H1 (cell line): Measurements from ENCODE around the gene SUPT4H1. TPM values are rescaled to one million over a fixed set of nuclear protein-coding genes. Genes with fewer than 3 reads are reported as not detected.

ENCODE experiments used
- CTCF ChIA-PET: fragments of 300-600 bp; sonication (Branson Sonifier 250); formaldehyde crosslinking; loops from one replicate; lab custom pipeline; 2021; ENCODE audit not compliant: partially characterized antibody; lab: Charles Lee
- POLR2A ChIA-PET: fragments of 300-600 bp; sonication (Branson Sonifier 250); formaldehyde crosslinking; loops from one replicate; lab custom pipeline; 2021; ENCODE audit warnings: inconsistent platforms; ENCODE audit not compliant: partially characterized antibody; lab: Charles Lee
- DNase-seq, 2 experiments: peaks; one replicate each; pipeline versions ENCODE4 v3.0.0 to v3.0.0-alpha.2; 2010 to 2022; ENCODE audit warnings: low spot score in 2 of 2, low read depth in 1 of 2, mixed read lengths in 1 of 2
- FAIRE-seq: peaks from 2 replicates; lab custom pipeline; 2011; peaks lifted over from hg19 to GRCh38; lab: Jason Lieb, UNC
- H2AFZ ChIP-seq: 2 replicates; pipeline ENCODE4 v1.8.1; 2012; ENCODE audit warnings: low read length, inconsistent platforms
- H2AK5ac ChIP-seq: 2 replicates; pipeline ENCODE4 v1.6.1; 2013; ENCODE audit warnings: low read depth, low read length
- H2BK120ac ChIP-seq: replicated peaks from 2 replicates; pipeline ENCODE3; 2013; ENCODE audit warnings: low read depth, low read length, inconsistent platforms
- H2BK12ac ChIP-seq: 2 replicates; pipeline ENCODE4 v1.6.1; 2013; ENCODE audit warnings: low read depth, low read length
- H2BK15ac ChIP-seq: 2 replicates; pipeline ENCODE4 v1.6.1; 2013; ENCODE audit warnings: low read length
- H2BK20ac ChIP-seq: 2 replicates; pipeline ENCODE4 v1.6.1; 2013; ENCODE audit warnings: low read length
- H2BK5ac ChIP-seq: 2 replicates; pipeline ENCODE4 v1.6.1; 2013; ENCODE audit warnings: low read depth, low read length
- H3K14ac ChIP-seq: 2 replicates; pipeline ENCODE4 v1.6.1; 2013; ENCODE audit warnings: inconsistent platforms; ENCODE audit not compliant: insufficient read length
- H3K18ac ChIP-seq: 2 replicates; pipeline ENCODE4 v1.6.1; 2013; ENCODE audit warnings: low read length; ENCODE audit errors: extremely low read depth
- H3K23ac ChIP-seq: 2 replicates; pipeline ENCODE4 v1.6.1; 2013; ENCODE audit warnings: inconsistent platforms; ENCODE audit not compliant: insufficient read length
- H3K23me2 ChIP-seq: 2 replicates; pipeline ENCODE4 v1.6.1; 2013; ENCODE audit warnings: low read depth, low read length
- H3K27ac ChIP-seq: 2 replicates; pipeline ENCODE4 v1.6.1; 2011; ENCODE audit warnings: low read depth, low read length, inconsistent platforms
- H3K27me3 ChIP-seq, 4 experiments: replicated peaks in 1 of 4; 1 replicate in 1 of 4; 2 replicates in 3 of 4; pipeline versions ENCODE4 v1.6.1 to v1.8.1; 2011 to 2013; ENCODE audit warnings: low read length in 3 of 4, mild to moderate bottlenecking in 3 of 4, inconsistent platforms in 2 of 4, mixed read lengths in 2 of 4, moderate library complexity in 1 of 4; ENCODE audit not compliant: control insufficient read depth in 3 of 4, insufficient read depth in 3 of 4; ENCODE audit errors: extremely low read depth in 1 of 4
- H3K36me3 ChIP-seq, 4 experiments: 2 replicates each; pipeline versions ENCODE4 v1.6.1 to v1.8.1; 2011 to 2013; ENCODE audit warnings: mild to moderate bottlenecking in 4 of 4, low read length in 3 of 4, moderate library complexity in 2 of 4, control low read depth in 1 of 4, inconsistent platforms in 1 of 4; ENCODE audit not compliant: insufficient read depth in 4 of 4, control insufficient read depth in 2 of 4
- H3K4ac ChIP-seq: replicated peaks from 2 replicates; pipeline ENCODE3; 2013; ENCODE audit warnings: low read length, low read depth, mixed read lengths, inconsistent platforms; ENCODE audit not compliant: insufficient read length
- H3K4me1 ChIP-seq, 4 experiments: replicated peaks in 1 of 4; 1 replicate in 1 of 4; 2 replicates in 3 of 4; pipeline versions ENCODE4 v1.6.1 to v1.8.1; 2011 to 2013; ENCODE audit warnings: low read length in 3 of 4, inconsistent platforms in 2 of 4, mixed read lengths in 1 of 4; ENCODE audit not compliant: insufficient read depth in 4 of 4, control insufficient read depth in 3 of 4
- H3K4me2 ChIP-seq, 2 experiments: 2 replicates each; pipeline versions ENCODE4 v1.6.1 to v1.8.1; 2011 to 2013; ENCODE audit warnings: low read depth in 2 of 2, low read length in 2 of 2, control low read depth in 1 of 2, inconsistent platforms in 1 of 2, mild to moderate bottlenecking in 1 of 2; ENCODE audit not compliant: insufficient read depth in 1 of 2
- H3K4me3 ChIP-seq, 4 experiments: fragments of 200-600, 300-600 bp in 1 of 4; sonication (generic), shearing (Covaris generic), sonication (Bioruptor Twin) in 1 of 4; 2 replicates each; pipeline versions ENCODE4 v1.5.1 to v1.8.1; 2011 to 2016; ENCODE audit warnings: low read length in 4 of 4, low read depth in 3 of 4, control low read depth in 2 of 4, inconsistent platforms in 2 of 4, mild to moderate bottlenecking in 2 of 4, mixed read lengths in 1 of 4, moderate library complexity in 1 of 4; ENCODE audit not compliant: insufficient read depth in 2 of 4; ENCODE audit errors: extremely low read depth in 1 of 4
- H3K56ac ChIP-seq: replicated peaks from 2 replicates; pipeline ENCODE3; 2013; ENCODE audit warnings: low read depth, mild to moderate bottlenecking, mixed read lengths, low read length, inconsistent platforms; ENCODE audit not compliant: insufficient read length
- H3K79me1 ChIP-seq: 2 replicates; pipeline ENCODE4 v1.6.1; 2013; ENCODE audit warnings: low read depth, low read length, control low read depth
- H3K79me2 ChIP-seq, 2 experiments: 2 replicates each; pipeline versions ENCODE4 v1.6.1 to v1.8.1; 2012 to 2013; ENCODE audit warnings: low read length in 2 of 2, mild to moderate bottlenecking in 2 of 2, inconsistent platforms in 1 of 2; ENCODE audit not compliant: insufficient read depth in 2 of 2, control insufficient read depth in 1 of 2
- H3K9ac ChIP-seq, 4 experiments: replicated peaks in 1 of 4; 1 replicate in 1 of 4; 2 replicates in 3 of 4; pipeline versions ENCODE4 v1.6.1 to v1.8.1; 2011 to 2013; ENCODE audit warnings: low read depth in 3 of 4, low read length in 3 of 4, control low read depth in 2 of 4, mild to moderate bottlenecking in 2 of 4, moderate library complexity in 2 of 4, inconsistent platforms in 1 of 4; ENCODE audit errors: extremely low read depth in 1 of 4
- H3K9me3 ChIP-seq, 2 experiments: 2 replicates each; pipeline versions ENCODE4 v1.6.1 to v1.8.1; 2012 to 2013; ENCODE audit warnings: mild to moderate bottlenecking in 2 of 2, moderate library complexity in 2 of 2, control low read depth in 1 of 2, inconsistent platforms in 1 of 2, low read depth in 1 of 2, low read length in 1 of 2, mixed read lengths in 1 of 2; ENCODE audit not compliant: insufficient read depth in 2 of 2
- H4K20me1 ChIP-seq, 2 experiments: replicated peaks in 1 of 2; 2 replicates each; pipeline versions ENCODE3 to v1.8.1; 2011 to 2013; ENCODE audit warnings: inconsistent platforms in 2 of 2, low read length in 2 of 2, mild to moderate bottlenecking in 1 of 2; ENCODE audit not compliant: insufficient read depth in 2 of 2, control insufficient read depth in 1 of 2
- H4K5ac ChIP-seq: 2 replicates; pipeline ENCODE4 v1.6.1; 2013; ENCODE audit warnings: low read length, low read depth, mixed read lengths, inconsistent platforms; ENCODE audit not compliant: insufficient read length
- H4K8ac ChIP-seq: 2 replicates; pipeline ENCODE4 v1.8.0; 2013; ENCODE audit warnings: mild to moderate bottlenecking, moderate library complexity, low read length, inconsistent platforms; ENCODE audit not compliant: insufficient read depth; ENCODE audit errors: extremely low read depth
- H4K91ac ChIP-seq: replicated peaks from 2 replicates; pipeline ENCODE3; 2013; ENCODE audit warnings: low read length, mixed read lengths, inconsistent platforms; ENCODE audit not compliant: insufficient read length
- ASH2L ChIP-seq: fragments of 200-600, 300-600 bp; sonication (generic); IDR thresholded peaks from one replicate; pipeline ENCODE4 v1.7.1; 2017; ENCODE audit warnings: low read length
- BRCA1 ChIP-seq: IDR thresholded peaks from 2 replicates; pipeline ENCODE4 v1.6.1; 2012; ENCODE audit warnings: low read depth, low read length, improper control_type of control experiment
- CHD2 ChIP-seq: IDR thresholded peaks from 2 replicates; pipeline ENCODE4 v1.6.1; 2012; ENCODE audit warnings: low read length, improper control_type of control experiment
- CREB1 ChIP-seq: IDR thresholded peaks from 2 replicates; pipeline ENCODE4 v1.6.1; 2012; ENCODE audit warnings: inconsistent platforms
- EGR1 ChIP-seq: IDR thresholded peaks from 2 replicates; pipeline ENCODE4 v1.6.1; 2011; ENCODE audit warnings: low read depth, low read length, borderline replicate concordance
- GABPA ChIP-seq: IDR thresholded peaks from 2 replicates; pipeline ENCODE4 v1.6.1; 2011; ENCODE audit warnings: mild to moderate bottlenecking, low read length, moderate library complexity, borderline replicate concordance; ENCODE audit not compliant: insufficient read depth
- PHF8 ChIP-seq: fragments of 200-600 bp; sonication (generic); conservative IDR thresholded peaks from 2 replicates; pipeline ENCODE4 v1.7.1; 2012; ENCODE audit warnings: low read depth, mild to moderate bottlenecking, inconsistent platforms, low read length, moderate library complexity
- SIRT6 ChIP-seq: IDR thresholded peaks from one replicate; pipeline ENCODE4 v1.7.1; 2012; ENCODE audit warnings: low read length, inconsistent platforms
- SP2 ChIP-seq: IDR thresholded peaks from 2 replicates; pipeline ENCODE4 v1.6.1; 2012; ENCODE audit warnings: mild to moderate bottlenecking, low read length, inconsistent platforms
- WGBS, 2 experiments: shearing (Covaris generic) in 1 of 2; methylation state at CpG; one replicate each; pipeline versions ENCODE4 v1.1.6 to v1.1.7; 2013 to 2015; ENCODE audit warnings: low lambda C conversion rate in 2 of 2, mixed read lengths in 2 of 2, inconsistent platforms in 1 of 2, low coverage in 1 of 2, missing lambda C conversion rate in 1 of 2; ENCODE audit not compliant: insufficient replicate concordance in 2 of 2, insufficient coverage in 1 of 2, insufficient read length in 1 of 2; ENCODE audit errors: extremely low coverage in 1 of 2, missing lambda C conversion rate in 1 of 2; 5-methylcytosine and 5-hydroxymethylcytosine counted together
- polyA plus RNA-seq, 7 experiments: library from polyadenylated mRNA; depleted of rRNA in 3 of 7; stranded (reverse) in 5 of 7; unstranded in 2 of 7; fragments of >200 nt in 5 of 7; fragments of 200-250 nt in 2 of 7; gene quantifications; 1 replicate in 5 of 7; 2 replicates in 1 of 7; 4 replicates in 1 of 7; pipeline versions ENCODE4 v1.2.1 to v1.2.3, GENCODE V29; 2011 to 2013; ENCODE audit warnings: missing spikeins in 2 of 7, mixed read lengths in 2 of 7
- total RNA-seq: library from RNA; stranded (reverse); fragmentation: NEBNext Ultra II Directional; extraction: Animal tissue kit (Norgen Biotek cat#: 25700); gene quantifications from 2 replicates; pipeline ENCODE4 v1.2.1, GENCODE V29; 2021
- TF ChIP-seq, protein P1 (sequence below), 3 experiments: IDR thresholded peaks; 1 replicate in 2 of 3; 2 replicates in 1 of 3; pipeline versions ENCODE4 v1.5.1 to v1.6.1; 2011; ENCODE audit warnings: low read length in 3 of 3, mild to moderate bottlenecking in 3 of 3, inconsistent platforms in 2 of 3, low read depth in 1 of 3, moderate library complexity in 1 of 3; ENCODE audit not compliant: insufficient read depth in 1 of 3; ENCODE audit errors: control extremely low read depth in 1 of 3
- TF ChIP-seq, protein P2 (sequence below): IDR thresholded peaks from 2 replicates; pipeline ENCODE4 v1.6.1; 2012; ENCODE audit warnings: low read length, inconsistent platforms

The SUPT4H1 gene
- total and polyA plus RNA-seq, 2 of the 8 experiments (the other 6 are each of a cell fraction or from before 2014, with no cell fraction given), result 112 to 143 TPM

DNA sequence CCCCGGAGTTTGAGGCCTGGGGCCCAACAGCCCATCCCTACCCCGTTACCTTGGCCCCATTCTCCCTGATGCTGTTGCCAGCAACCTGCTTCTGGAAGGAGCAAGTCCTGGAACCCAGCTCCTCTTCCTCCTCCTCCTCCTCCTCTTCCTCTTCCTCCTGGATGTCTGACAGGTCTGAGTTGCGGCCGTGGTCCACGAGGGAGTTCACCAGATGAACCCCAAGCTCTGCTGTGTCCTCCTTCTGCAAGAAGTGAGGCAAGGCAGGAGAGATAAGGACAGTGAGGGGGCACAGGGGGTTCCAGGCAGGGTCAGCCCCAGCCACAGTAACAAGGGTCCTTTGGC, 42.1 kb downstream of the SUPT4H1 start:
- Histone ChIP-seq H3K56ac (no peak overlapping the region), H3K9me3 (no peaks in the 10 kb centered on the region), H3K36me3 (no peaks in the 10 kb centered on the region), H3K14ac (no peak overlapping the region), H2BK20ac (no peak overlapping the region), H3K4me1 (peaks cover 0 to 11% (median 6%) of the 10 kb centered on the region in 4 experiments; a peak in 4 of 7 replicates), H3K9ac (no peak overlapping the region), H3K23me2 (no peaks in the 10 kb centered on the region), H4K5ac (no peak overlapping the region), H3K4ac (no peak overlapping the region), H2BK120ac (no peak overlapping the region), H3K27ac (no peak overlapping the region), H3K4me3 (no peak overlapping the region), H3K18ac (no peak overlapping the region), H4K91ac (no peak overlapping the region), H3K4me2 (no peak overlapping the region), H2AK5ac (no peak overlapping the region), H2AFZ (no peak overlapping the region), H3K27me3 (no peaks in the 10 kb centered on the region), H4K8ac (no peak overlapping the region), H2BK15ac (no peak overlapping the region), H3K79me2 (no peaks in the 10 kb centered on the region), H2BK12ac (0 out of 2 replicates have a peak overlapping the region, but pooled peaks have one; percentile 50), H2BK5ac (no peak overlapping the region), H3K79me1 (no peaks in the 10 kb centered on the region), H4K20me1 (no peaks in the 10 kb centered on the region), H3K23ac (no peak overlapping the region)
- FAIRE-seq (no peak), DNase-seq (peak in 1 of 2 experiments; percentile 29)
- ChIA-PET POLR2A (interaction anchor here (1.7 kb wide), 1 partner anchor 16 kb away, joined by 6 read pairs; no protein-coding TSS in a partner anchor), CTCF (interaction anchor here (0.7 to 21.9 kb wide), 10 partner anchors 9 to 211 kb away, joined by 3 to 384 read pairs (median 7); partner anchors contain the start of gene RNF43)
- 80% methylated on average over 5 of the region's 5 CpGs; no CpG with 5 or more reads in 1 of the 2 experiments for WGBS, 2 experiments
- TF ChIP-seq GABPA, result no peak
- no peak for TF ChIP-seq CHD2
- no peak for TF ChIP-seq BRCA1
- no peak for TF ChIP-seq SIRT6
- TF ChIP-seq SP2, result no peak
- no peak for TF ChIP-seq CREB1
- TF ChIP-seq, protein P1, sequence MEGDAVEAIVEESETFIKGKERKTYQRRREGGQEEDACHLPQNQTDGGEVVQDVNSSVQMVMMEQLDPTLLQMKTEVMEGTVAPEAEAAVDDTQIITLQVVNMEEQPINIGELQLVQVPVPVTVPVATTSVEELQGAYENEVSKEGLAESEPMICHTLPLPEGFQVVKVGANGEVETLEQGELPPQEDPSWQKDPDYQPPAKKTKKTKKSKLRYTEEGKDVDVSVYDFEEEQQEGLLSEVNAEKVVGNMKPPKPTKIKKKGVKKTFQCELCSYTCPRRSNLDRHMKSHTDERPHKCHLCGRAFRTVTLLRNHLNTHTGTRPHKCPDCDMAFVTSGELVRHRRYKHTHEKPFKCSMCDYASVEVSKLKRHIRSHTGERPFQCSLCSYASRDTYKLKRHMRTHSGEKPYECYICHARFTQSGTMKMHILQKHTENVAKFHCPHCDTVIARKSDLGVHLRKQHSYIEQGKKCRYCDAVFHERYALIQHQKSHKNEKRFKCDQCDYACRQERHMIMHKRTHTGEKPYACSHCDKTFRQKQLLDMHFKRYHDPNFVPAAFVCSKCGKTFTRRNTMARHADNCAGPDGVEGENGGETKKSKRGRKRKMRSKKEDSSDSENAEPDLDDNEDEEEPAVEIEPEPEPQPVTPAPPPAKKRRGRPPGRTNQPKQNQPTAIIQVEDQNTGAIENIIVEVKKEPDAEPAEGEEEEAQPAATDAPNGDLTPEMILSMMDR (IDR thresholded peaks at IDR 0.05; ENCODE audit: control extremely low read depth in 1 of 3, insufficient read depth in 1 of 3, low read depth in 1 of 3, low read length in 3 of 3), result no peak
- TF ChIP-seq, protein P2, sequence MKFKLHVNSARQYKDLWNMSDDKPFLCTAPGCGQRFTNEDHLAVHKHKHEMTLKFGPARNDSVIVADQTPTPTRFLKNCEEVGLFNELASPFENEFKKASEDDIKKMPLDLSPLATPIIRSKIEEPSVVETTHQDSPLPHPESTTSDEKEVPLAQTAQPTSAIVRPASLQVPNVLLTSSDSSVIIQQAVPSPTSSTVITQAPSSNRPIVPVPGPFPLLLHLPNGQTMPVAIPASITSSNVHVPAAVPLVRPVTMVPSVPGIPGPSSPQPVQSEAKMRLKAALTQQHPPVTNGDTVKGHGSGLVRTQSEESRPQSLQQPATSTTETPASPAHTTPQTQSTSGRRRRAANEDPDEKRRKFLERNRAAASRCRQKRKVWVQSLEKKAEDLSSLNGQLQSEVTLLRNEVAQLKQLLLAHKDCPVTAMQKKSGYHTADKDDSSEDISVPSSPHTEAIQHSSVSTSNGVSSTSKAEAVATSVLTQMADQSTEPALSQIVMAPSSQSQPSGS, result no peak
- TF ChIP-seq PHF8, result no peak
- no peak for TF ChIP-seq ASH2L
- TF ChIP-seq EGR1, result no peak
